B cell (primary cell): ENCODE measurements around the gene OGDH.

Experiments
- EZH2 ChIP-seq: IDR thresholded peaks from 2 replicates; pipeline ENCODE4 v1.6.1; 2012; ENCODE audit warnings: borderline replicate concordance, low read depth, mild to moderate bottlenecking, moderate library complexity, low read length; ENCODE audit not compliant: insufficient read depth, poor library complexity, severe bottlenecking
- TF ChIP-seq, protein P1 (sequence below): fragments of 200-600 bp; IDR thresholded peaks from one replicate; pipeline ENCODE4 v1.8.0; 2022; ENCODE audit warnings: antibody characterized with exemption, mild to moderate bottlenecking

DNA sequence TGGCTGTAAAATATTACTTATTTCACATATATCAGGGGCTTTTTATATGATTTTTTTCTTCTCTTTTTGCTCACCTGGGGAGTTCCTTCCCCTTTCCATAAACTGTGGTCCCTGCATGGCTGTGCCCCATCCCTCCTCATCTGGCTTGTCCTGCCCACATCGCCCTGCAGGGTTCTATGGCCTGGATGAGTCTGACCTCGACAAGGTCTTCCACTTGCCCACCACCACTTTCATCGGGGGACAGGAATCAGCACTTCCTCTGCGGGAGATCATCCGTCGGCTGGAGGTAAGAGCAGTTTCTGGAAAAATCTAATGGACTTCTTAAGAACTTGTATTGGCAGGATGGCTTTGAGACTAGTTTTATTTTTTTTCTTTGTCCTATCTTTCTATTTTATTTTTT is 60.1 kb downstream of the OGDH start:
- TF ChIP-seq, protein P1, sequence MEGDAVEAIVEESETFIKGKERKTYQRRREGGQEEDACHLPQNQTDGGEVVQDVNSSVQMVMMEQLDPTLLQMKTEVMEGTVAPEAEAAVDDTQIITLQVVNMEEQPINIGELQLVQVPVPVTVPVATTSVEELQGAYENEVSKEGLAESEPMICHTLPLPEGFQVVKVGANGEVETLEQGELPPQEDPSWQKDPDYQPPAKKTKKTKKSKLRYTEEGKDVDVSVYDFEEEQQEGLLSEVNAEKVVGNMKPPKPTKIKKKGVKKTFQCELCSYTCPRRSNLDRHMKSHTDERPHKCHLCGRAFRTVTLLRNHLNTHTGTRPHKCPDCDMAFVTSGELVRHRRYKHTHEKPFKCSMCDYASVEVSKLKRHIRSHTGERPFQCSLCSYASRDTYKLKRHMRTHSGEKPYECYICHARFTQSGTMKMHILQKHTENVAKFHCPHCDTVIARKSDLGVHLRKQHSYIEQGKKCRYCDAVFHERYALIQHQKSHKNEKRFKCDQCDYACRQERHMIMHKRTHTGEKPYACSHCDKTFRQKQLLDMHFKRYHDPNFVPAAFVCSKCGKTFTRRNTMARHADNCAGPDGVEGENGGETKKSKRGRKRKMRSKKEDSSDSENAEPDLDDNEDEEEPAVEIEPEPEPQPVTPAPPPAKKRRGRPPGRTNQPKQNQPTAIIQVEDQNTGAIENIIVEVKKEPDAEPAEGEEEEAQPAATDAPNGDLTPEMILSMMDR = no peak
- no peak for TF ChIP-seq EZH2
